ENCODE results near the gene EFHC2. TPM values are rescaled to one million over a fixed set of nuclear protein-coding genes. Genes with fewer than 3 reads are reported as not detected.

EFHC2 gene
- total RNA-seq, 1 donor from 2014 or later: not detected

DNA sequence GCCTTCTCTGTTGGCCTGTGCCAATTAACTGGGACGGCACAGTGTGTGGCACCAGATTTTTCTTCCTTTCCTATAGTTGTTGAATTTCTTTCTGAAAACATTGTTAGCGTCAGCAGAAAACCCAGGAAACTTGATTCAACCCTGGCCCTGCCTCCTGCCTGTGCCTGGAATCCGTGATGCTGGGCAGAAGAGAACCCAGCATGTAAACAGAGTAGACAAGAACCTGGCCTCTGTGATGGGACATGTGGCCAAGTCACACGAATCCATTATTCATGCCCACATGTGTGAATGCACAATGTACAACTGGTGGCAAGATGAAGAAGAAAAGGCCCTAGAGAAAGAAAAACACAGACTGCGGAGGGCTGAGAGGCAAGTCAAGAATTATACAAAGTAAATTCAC, 111.4 kb downstream of the EFHC2 start:
- peaks cover 7% of the 10 kb centered on the region for H3K9me3 Mint-ChIP-seq (ENCODE audit: low read depth)

DNA sequence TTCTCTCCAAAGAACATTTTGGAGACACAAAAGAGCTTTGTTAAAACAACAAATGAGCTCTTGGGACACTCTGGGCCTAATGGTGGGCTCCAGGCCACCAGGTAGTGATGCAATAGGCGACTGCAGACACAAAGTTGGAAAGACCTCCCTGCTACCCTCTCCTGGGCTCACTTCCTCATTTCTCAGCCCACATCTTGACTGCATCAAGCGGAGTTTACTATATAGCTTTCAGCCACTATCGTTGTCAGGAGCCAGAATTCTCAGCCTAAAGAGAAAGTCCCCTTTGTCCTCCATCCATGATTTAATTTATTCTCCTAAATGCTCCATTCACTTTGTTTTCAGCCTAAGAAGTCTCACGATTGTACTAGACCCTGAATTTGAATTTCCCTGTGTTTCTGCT, 114.9 kb downstream of the EFHC2 start:
- DNase-seq (ENCODE audit: low spot score): no peak
- H3K27ac Mint-ChIP-seq (ENCODE audit: unreplicated experiment): no peak overlapping the region
- H3K9me3 Mint-ChIP-seq (ENCODE audit: low read depth): peaks cover 9% of the 10 kb centered on the region
- no peak overlapping the region for H3K4me3 Mint-ChIP-seq (ENCODE audit: unreplicated experiment)
- H3K27me3 Mint-ChIP-seq (ENCODE audit: low read depth): no peaks in the 10 kb centered on the region
- TF ChIP-seq, protein P1, sequence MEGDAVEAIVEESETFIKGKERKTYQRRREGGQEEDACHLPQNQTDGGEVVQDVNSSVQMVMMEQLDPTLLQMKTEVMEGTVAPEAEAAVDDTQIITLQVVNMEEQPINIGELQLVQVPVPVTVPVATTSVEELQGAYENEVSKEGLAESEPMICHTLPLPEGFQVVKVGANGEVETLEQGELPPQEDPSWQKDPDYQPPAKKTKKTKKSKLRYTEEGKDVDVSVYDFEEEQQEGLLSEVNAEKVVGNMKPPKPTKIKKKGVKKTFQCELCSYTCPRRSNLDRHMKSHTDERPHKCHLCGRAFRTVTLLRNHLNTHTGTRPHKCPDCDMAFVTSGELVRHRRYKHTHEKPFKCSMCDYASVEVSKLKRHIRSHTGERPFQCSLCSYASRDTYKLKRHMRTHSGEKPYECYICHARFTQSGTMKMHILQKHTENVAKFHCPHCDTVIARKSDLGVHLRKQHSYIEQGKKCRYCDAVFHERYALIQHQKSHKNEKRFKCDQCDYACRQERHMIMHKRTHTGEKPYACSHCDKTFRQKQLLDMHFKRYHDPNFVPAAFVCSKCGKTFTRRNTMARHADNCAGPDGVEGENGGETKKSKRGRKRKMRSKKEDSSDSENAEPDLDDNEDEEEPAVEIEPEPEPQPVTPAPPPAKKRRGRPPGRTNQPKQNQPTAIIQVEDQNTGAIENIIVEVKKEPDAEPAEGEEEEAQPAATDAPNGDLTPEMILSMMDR (IDR thresholded peaks at IDR 0.05): no peak
- H3K4me1 Mint-ChIP-seq (ENCODE audit: low read depth): peaks cover 1% of the 10 kb centered on the region
- no peaks in the 10 kb centered on the region for H3K36me3 Mint-ChIP-seq (ENCODE audit: low read depth)

More for the DNA sequence above, 111.4 kb downstream of the EFHC2 start:
- TF ChIP-seq, protein P1 (IDR thresholded peaks at IDR 0.05): no peak
- H3K4me1 Mint-ChIP-seq (ENCODE audit: low read depth): no peaks in the 10 kb centered on the region
- H3K4me3 Mint-ChIP-seq (ENCODE audit: unreplicated experiment): no peak overlapping the region
- no peak for DNase-seq (ENCODE audit: low spot score)
- no peak overlapping the region for H3K27ac Mint-ChIP-seq (ENCODE audit: unreplicated experiment)
- no peaks in the 10 kb centered on the region for H3K27me3 Mint-ChIP-seq (ENCODE audit: low read depth)
- no peaks in the 10 kb centered on the region for H3K36me3 Mint-ChIP-seq (ENCODE audit: low read depth)

DNA sequence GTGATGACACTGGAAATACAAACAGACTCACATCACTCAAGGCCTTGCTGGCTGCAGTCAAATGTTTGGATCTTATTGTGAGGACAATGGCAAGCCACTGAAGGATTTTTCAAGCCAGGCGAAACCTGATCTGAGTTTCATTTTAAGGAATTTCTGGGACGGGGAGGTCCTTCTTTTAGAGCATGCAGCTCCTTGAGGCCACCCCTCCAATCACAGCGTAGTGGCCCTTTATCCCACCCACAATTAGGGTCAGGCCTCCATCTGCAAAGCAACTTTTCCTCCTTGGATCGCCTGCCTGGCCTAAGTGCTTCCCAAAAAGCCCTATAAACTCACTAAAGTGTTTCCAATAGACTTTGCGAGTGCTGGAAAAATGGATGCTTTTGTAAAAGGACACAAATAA, 115.5 kb downstream of the EFHC2 start:
- Mint-ChIP-seq H3K4me3 (ENCODE audit: unreplicated experiment) (no peak overlapping the region), H3K4me1 (ENCODE audit: low read depth) (peaks cover 6% of the 10 kb centered on the region)
- TF ChIP-seq, protein P1 (IDR thresholded peaks at IDR 0.05): no peak

DNA sequence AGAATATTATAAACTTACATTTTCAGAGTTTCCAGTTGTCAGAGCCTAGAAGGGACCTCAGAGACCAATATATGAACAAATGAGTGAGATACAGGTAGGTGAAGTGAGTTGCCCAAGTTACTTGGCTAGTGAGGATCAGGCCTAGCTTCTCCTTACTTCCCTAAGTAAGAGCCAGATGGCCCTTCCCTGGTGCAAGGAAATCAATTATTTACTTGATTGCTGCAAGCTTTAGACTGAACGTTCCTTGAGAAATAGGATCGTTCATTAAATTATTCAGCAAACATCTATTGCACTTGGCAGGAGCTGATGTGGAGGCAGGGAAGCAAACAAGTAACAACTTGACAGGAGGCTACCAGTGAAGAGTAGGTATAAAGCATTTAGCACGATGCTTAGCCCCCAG, 117.8 kb downstream of the EFHC2 start:
- Mint-ChIP-seq H3K4me1 (ENCODE audit: low read depth) (peaks cover 6% of the 10 kb centered on the region), H3K27me3 (ENCODE audit: low read depth) (no peaks in the 10 kb centered on the region), H3K4me3 (ENCODE audit: unreplicated experiment) (no peak overlapping the region), H3K36me3 (ENCODE audit: low read depth) (no peaks in the 10 kb centered on the region), H3K27ac (ENCODE audit: unreplicated experiment) (no peak overlapping the region), H3K9me3 (ENCODE audit: low read depth) (peaks cover 9% of the 10 kb centered on the region)
- TF ChIP-seq, protein P1 (IDR thresholded peaks at IDR 0.05): no peak
- no peak for DNase-seq (ENCODE audit: low spot score)

More for the DNA sequence above, 115.5 kb downstream of the EFHC2 start:
- Mint-ChIP-seq H3K27me3 (ENCODE audit: low read depth) (no peaks in the 10 kb centered on the region), H3K9me3 (ENCODE audit: low read depth) (peaks cover 9% of the 10 kb centered on the region), H3K27ac (ENCODE audit: unreplicated experiment) (no peak overlapping the region), H3K36me3 (ENCODE audit: low read depth) (no peaks in the 10 kb centered on the region)
- DNase-seq (ENCODE audit: low spot score): no peak

DNA sequence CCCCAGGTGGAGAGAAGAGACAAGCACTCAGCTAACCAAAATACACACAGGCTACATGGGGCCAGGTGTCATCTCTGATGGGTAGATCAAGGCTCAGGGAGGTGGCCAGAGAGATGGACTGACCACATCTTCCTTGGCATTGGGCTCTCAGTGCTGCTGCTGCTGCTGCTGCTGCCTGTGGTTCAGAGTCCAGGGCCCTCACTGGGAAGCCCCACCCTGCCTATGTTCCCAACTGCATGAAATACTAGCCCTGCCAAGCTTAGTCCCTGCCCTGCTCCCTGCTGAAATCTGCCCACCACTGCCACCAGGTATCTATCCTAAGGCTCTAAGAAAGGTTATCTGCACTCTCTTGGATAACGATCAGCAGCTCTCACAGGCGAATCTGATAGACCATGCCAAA, 118.7 kb downstream of the EFHC2 start:
- TF ChIP-seq, protein P1 (IDR thresholded peaks at IDR 0.05): no peak
- no peak for DNase-seq (ENCODE audit: low spot score)
- Mint-ChIP-seq H3K36me3 (ENCODE audit: low read depth) (no peaks in the 10 kb centered on the region), H3K9me3 (ENCODE audit: low read depth) (peaks cover 9% of the 10 kb centered on the region), H3K4me1 (ENCODE audit: low read depth) (peaks cover 6% of the 10 kb centered on the region), H3K27ac (ENCODE audit: unreplicated experiment) (no peak overlapping the region), H3K27me3 (ENCODE audit: low read depth) (no peaks in the 10 kb centered on the region), H3K4me3 (ENCODE audit: unreplicated experiment) (no peak overlapping the region)
